T-helper 2 cell treated with Interferon-gamma antibody and Interleukin-4, amounts not matched to agents 100 ng/mL and 5 ng/mL, for 36 hours (primary cell): ENCODE data around the gene ATP6V1F. TPM values are rescaled to one million over a fixed set of nuclear protein-coding genes. Genes with fewer than 3 reads are reported as not detected.

ENCODE experiments used
- intact Hi-C: fragments of 100-400 bp; cut with micrococcal nuclease; formaldehyde crosslinking; loops from one replicate; pipeline ENCODE4 v1.15.1; 2023
- total RNA-seq: library from RNA; stranded (reverse); gene quantifications from 2 replicates; pipeline ENCODE4 v1.2.3, GENCODE V29; 2022

ATP6V1F gene
- total RNA-seq, 1 donor from 2014 or later = 107 TPM

- intact Hi-C loops = loop anchor here (2.0 to 5.0 kb wide), 3 partner anchors 19 to 269 kb away; partner anchors contain the start of gene ATP6V1F
These were observed 18.9 kb downstream of the ATP6V1F start for GRCh38 chr7:128881458-128882125.

GRCh38 chr7:128882134-128882533, 19.5 kb downstream of the ATP6V1F start:
- intact Hi-C loops = loop anchor here (2.0 to 5.0 kb wide), 3 partner anchors 19 to 270 kb away; partner anchors contain the start of gene ATP6V1F

- intact Hi-C loops = loop anchor here (1.0 to 5.0 kb wide), 4 partner anchors 21 to 272 kb away; partner anchors contain the start of gene ATP6V1F
These were observed 21.2 kb downstream of the ATP6V1F start for GRCh38 chr7:128883622-128884448.

GRCh38 chr7:128884561-128885369, 22.1 kb downstream of the ATP6V1F start:
- intact Hi-C loops = loop anchor here (5.0 kb wide), 1 partner anchor 272 kb away; no protein-coding TSS in a partner anchor

- intact Hi-C loops = no loop called here
These were observed 22.9 kb downstream of the ATP6V1F start for GRCh38 chr7:128885370-128886187.

GRCh38 chr7:128886391-128887168, 23.9 kb downstream of the ATP6V1F start:
- intact Hi-C loops = no loop called here

GRCh38 chr7:128887169-128888038, 24.7 kb downstream of the ATP6V1F start:
- intact Hi-C loops = no loop called here

GRCh38 chr7:128888039-128888755, 25.5 kb downstream of the ATP6V1F start:
- intact Hi-C loops = no loop called here

- intact Hi-C loops = no loop called here
These were observed 26.1 kb downstream of the ATP6V1F start for GRCh38 chr7:128888756-128889095.

- intact Hi-C loops = no loop called here
These were observed 26.5 kb downstream of the ATP6V1F start for GRCh38 chr7:128889121-128889520.

- intact Hi-C loops = no loop called here
These were observed 27.9 kb downstream of the ATP6V1F start for GRCh38 chr7:128890306-128891109.

GRCh38 chr7:128891110-128891941, 28.7 kb downstream of the ATP6V1F start:
- intact Hi-C loops = no loop called here

GRCh38 chr7:128891942-128892269, 29.2 kb downstream of the ATP6V1F start:
- intact Hi-C loops = no loop called here

GRCh38 chr7:128892521-128893250, 30.0 kb downstream of the ATP6V1F start:
- intact Hi-C loops = no loop called here

GRCh38 chr7:128893251-128894100, 30.8 kb downstream of the ATP6V1F start:
- intact Hi-C loops = no loop called here
